SK-N-SH (cell line): ENCODE data around the gene ENDOD1.

ENCODE experiments used
- CTCF ChIP-seq: fragments of 200-600 bp; sonication (generic); IDR thresholded peaks from 2 replicates; pipeline ENCODE4 v1.6.1; 2017; ENCODE audit warnings: antibody characterized with exemption, mild to moderate bottlenecking, moderate library complexity
- NRF1 ChIP-seq: IDR thresholded peaks from 2 replicates; pipeline ENCODE4 v1.6.1; 2012; ENCODE audit warnings: low read depth, mild to moderate bottlenecking, low read length
- RAD21 ChIP-seq: IDR thresholded peaks from 2 replicates; pipeline ENCODE4 v1.6.1; 2012; ENCODE audit warnings: mild to moderate bottlenecking, low read length
- REST ChIP-seq: IDR thresholded peaks from 2 replicates; pipeline ENCODE4 v1.6.1; 2012; ENCODE audit warnings: mild to moderate bottlenecking, low read depth, low read length, moderate library complexity
- SIN3A ChIP-seq: IDR thresholded peaks from 2 replicates; pipeline ENCODE4 v1.6.1; 2012; ENCODE audit warnings: low read depth, mild to moderate bottlenecking, low read length, moderate library complexity, borderline replicate concordance
- SMC3 ChIP-seq: IDR thresholded peaks from 2 replicates; pipeline ENCODE4 v1.6.1; 2012; ENCODE audit warnings: low read depth, low read length, improper control_type of control experiment

GRCh38 chr11:95128602-95129001 lies 39.0 kb downstream of the ENDOD1 start:
- TF ChIP-seq CTCF (no peak), SIN3A (no peak), SMC3 (no peak), REST (no peak), RAD21 (no peak), NRF1 (no peak)
